HG03439 (cell line): ENCODE measurements around the gene PID1.

Experiments used
- ATAC-seq: cut with Tn5 transposase; IDR thresholded peaks from one replicate; pipeline ENCODE4 v1.9.1; 2021; ENCODE audit warnings: mild to moderate bottlenecking, moderate library complexity; ENCODE audit not compliant: unreplicated experiment

Gene PID1

DNA sequence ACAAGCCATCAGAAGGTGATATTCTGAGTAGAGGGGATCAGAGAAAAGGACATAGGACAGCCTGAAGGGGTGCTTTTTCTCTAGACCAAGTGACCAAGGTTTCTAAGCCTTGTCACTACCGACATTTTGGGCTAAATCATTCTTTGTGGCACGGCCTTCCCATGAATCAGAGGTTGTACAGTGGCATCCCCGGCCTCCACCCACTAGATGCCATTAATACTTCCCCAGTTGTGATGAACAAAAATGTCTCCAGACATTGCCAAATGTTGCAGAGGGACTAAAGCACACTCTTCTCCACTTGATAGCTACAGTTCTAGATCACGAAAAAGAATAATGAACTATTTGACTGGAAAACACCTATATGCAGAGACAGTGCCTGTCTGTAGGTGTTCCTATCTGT is 143.6 kb downstream of the PID1 start:
- no peak for ATAC-seq

DNA sequence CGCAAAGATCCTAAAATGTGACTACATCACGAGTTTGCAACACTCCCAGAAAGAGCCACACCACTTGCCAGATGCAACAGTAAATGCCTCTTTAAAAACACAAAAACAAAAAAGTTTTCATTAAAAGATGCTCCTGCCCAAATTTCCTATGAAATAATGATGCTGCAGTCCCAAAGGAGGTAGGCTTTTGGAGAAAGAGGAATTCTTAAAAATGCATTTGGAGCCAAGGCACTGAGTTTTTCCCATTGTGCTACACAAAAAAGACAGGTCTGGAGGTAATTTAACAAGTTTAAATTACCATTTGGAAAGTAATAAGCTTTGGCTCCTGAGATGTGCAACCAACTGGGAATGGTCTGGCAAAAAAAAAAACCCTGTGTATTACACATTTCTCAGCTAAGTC is 145.0 kb downstream of the PID1 start:
- ATAC-seq = no peak

DNA sequence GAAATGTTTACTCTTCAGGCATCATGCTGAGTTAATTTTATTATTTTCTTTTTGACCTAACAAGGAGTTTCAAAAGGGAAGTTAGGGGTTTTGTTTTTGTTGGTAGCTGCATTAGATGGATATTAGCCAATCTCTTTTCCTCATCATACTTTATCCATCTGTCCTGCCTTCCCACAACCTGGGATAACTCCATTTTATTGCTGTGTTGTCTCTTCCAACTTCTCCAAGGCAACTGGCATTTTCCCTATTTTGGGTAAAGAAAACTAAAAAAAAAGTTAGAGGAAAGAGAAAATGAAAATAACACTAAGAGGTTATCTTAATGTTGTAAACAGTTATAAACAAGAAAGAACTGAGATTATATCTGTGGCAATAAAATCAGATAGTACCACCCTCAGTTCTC is 147.0 kb downstream of the PID1 start:
- no peak for ATAC-seq

DNA sequence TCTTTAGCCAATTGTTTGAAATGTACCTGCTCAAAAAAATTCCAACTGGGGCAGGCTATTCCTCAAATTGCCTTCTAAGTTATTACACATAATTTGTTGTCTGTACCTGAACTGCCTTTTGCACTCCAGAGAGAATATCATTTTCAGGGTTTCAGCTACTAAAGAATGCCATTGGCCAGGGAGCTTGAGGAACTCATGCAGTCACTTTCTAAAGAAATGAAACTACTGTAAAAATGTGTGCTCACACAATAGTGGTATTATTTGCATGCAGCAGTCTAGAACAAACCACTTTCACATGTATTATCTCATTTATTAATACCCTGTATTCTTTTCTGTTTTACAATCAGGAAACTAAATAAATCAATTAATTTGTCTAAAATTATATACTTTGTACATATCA is 152.2 kb downstream of the PID1 start:
- ATAC-seq = no peak

DNA sequence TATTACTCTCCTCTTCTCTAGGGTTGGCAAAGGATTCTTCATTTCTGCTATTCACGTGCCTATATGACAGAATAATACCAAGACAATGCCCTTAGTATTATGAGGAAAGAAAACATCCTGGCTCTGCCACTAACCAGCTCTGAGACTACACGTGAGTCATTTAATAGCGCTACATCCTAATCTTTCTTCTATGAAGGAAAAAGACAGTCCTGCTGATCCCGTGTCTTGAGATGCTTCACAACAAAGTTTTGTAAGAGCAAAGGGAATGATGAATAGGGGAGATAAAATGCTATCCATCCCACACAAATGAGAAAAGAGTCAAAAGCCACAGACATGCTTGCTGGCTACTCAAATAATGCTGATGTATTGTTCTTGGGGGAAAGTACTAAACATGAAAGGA is 152.8 kb downstream of the PID1 start:
- no peak for ATAC-seq

DNA sequence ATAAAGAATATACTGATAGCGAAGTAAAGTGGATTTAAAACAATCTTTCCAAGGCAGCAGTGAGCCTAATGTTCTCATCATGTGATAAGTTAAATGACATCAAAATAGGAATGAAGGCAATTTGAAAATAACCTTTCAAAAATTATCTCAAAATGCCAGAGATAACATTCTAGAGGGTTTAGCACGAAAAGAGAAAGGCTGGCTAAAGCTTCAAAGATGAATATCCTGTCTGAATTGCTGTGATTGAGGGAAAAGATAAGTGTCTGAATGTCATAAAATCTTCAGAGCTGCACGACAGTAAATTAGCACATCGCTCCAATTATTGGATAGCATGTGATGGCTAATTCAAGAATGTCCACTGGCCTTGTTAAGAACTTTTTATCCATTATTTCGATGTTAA is 159.3 kb downstream of the PID1 start:
- ATAC-seq = no peak

DNA sequence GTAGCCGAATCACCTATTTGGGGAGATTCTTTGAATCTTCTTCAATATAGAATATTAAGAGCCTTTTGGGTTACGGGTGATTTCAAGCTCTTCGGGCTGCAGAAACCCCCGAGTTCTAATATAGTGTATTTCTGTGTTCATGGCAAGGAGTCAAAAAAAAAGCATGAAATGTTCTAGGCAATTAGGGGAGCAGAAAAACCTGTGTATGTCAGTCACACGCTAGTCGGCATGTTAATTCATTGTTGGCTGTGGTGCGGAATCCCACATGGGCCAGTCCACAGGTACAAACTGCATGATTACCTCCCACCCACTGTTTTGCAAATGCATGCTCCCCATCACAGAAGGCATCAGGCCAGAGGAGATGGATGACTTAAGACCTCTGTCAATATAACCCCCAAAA is 161.9 kb downstream of the PID1 start:
- ATAC-seq = no peak

DNA sequence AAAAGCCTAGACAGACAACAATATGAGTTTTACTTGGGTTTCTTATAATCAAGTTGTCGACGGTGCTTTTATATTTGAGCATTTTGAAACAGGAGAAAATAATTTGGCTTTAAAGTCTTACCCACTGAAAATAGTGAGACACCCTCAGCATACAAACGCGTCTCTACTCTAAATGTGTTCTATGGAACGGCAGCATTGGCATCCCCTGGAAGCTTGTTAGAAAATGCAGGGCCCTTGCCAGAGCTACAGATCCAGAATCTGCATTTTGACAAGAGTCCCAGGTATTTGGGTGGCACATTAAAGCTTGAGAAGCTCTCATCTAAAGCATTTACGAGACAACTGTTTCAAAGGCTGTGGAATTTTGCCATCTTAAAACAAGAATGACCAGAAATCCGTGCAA is 163.5 kb downstream of the PID1 start:
- no peak for ATAC-seq

DNA sequence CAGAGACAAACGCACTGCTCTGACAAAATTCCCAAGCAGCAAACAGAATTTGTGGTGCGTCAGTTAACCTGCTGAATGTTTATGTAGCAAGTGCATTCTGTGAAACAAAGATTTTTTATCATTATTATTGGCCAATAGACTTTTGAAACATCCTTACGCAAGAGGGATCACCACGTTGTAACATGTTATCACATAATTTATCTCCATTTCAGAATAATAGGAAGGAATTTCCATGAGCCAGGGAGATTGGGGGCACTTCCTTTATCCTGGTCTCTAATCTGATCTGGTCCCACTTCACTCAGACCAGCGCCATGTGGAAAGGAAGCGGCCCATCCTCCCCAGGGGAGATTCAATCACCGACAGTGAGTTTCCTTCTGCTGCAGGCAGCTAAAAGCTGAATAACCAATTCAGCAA is 166.1 kb downstream of the PID1 start:
- no peak for ATAC-seq

DNA sequence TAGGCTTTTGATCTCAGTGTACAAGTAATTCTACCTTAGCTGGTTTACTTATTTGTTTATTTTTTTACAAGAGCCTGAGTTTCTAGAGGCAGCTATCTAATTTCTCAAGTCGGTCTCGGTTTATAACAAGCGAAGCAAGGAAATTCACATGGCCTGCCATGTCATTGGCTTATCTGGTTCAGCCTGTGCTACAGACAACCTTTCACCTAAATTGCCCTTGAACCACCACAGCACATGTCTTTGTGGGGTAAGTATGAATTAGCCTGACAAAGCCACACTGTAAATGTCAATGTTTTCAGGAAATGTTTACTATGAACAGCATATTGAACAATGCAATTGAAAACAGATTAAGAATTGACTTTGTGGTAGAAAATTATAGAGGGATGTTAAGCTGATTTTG is 167.1 kb downstream of the PID1 start:
- no peak for ATAC-seq

DNA sequence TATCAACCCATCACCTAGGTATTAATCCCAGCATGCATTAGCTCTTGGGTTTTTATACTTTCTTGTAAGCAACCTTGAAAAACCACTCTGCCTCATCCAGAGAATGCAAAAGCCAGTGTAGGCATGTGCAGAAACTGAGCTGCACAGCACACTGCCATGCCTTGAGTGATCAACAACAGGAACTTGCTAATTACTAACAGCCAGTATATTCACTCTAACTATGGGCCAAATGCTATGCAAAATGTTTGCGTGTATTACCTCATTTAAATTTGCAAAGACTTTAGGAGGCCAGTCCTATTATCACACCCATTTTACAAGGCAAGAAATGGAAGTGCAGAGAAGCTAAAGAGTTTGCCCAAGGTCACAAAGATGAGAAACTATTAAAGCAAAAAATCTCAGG is 169.8 kb downstream of the PID1 start:
- ATAC-seq = no peak

DNA sequence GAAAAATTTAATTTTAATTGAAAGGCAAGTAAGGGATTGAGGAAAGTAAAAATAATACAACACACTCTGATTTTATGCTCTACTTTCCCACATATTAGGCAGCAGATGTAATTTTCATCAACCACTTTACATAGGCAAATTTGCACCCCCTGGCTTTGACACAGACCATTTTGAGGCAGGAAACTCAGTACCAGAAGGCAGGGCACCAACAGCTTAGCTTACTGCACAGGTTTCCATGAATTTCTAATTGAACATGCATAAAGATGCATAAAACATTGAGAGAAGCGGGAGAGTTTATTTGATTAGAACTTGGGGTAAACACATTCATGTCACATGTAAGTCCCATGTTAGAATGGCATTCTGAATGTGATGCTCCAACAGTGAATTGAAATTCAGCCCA is 171.9 kb downstream of the PID1 start:
- no peak for ATAC-seq

DNA sequence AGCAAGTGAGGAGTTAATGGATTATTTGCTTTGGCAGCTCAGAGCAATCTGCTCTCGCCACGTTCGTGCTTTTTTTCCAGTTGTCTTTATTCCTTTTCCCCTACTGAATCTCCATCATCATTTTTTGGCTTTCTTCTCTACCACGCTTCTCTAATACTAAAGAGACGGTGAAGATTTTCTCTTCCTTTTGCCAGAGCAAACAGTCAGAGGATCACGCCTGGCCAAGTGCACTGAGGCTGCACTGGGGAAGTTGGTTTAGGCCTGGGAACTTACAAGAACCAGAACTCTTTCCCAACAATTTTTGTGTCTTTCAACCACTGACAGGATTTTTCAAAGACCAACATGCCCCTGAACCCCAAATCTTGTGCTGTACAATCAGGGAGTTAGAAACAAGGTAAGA is 172.3 kb downstream of the PID1 start:
- ATAC-seq = no peak

DNA sequence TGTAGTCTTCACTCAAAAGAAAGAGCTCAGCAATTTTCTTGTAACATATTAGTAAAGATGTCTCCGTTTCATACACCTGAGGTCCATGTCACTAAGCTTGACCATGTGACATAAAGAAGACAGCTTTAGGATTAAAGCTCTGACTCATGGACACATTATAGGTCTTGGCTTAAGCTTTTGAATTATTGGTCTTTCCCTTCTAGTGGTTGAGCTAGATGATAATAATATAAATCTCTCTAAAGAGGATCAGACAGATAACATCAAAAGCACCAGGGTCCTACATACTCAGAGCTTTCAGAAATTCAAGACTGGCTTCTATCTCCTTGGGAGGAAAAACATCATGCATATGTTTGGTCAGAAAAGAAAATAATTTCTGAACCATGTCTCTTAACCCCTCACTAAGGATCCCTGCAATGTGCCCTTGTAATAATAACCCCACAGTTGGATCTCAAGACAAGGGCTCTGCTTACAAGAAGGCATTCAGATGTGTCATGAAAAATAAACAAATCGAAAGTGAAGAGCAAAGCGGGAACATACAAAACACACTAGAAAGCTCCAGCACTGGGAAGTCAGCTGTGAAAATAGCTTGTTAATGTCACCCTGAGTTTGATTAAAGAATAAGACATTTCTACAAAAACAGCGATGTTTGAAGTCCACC is 174.5 kb downstream of the PID1 start:
- ATAC-seq = no peak

DNA sequence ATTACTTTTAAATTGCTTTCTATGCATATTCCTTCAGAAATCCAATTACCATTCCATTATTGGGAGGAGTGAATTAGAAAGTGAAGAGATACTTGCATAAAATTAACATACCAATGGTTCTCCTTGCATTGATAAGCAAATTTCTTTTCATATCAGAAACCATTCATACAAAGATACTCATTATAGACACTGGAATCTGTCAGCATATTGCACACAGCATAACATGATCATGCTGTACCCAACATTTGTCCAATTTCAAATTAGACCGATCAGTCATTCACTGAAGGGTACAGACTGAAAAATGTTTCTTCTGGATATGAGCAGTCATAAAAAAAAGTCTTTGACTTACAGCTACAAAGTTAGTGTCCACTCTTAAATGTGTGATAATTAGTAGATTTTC is 175.6 kb downstream of the PID1 start:
- no peak for ATAC-seq

DNA sequence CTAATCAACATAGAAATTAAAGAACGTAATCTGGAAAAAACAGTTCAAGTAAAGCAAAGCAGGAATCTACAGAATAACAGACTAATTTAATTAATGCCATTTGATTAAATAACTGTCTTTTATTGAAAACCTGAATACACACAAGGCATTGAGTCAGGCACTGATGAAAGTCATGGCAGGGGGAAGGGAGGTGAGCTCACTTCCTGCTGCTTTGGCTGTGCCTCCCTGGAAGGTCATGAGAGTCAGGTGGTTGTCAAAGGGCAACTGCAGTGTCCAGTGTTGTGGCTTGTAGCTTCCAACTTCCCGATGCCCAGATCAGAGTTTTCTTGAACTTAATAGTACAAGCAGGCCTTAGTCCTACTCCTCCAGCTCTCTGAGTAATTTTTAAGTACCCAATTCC is 180.9 kb downstream of the PID1 start:
- ATAC-seq = no peak

DNA sequence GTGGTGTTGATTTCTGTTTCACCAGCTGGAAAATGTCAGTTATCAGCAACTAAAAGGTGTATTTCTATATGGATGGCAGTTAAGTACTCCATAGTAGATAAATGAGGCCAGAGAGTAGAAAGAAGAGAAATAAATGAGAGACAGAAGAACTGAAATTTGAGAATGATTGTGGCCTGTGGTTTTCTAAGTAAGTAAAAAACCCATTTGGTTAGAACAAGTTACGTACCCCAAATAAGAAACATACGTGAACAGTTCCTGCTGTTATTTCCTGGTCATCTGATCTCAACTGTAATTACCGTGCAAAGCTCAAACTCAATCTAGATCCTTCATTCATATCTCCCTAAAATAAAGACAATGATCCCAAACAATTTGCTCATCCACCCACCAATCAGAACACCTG is 181.3 kb downstream of the PID1 start:
- ATAC-seq = no peak

DNA sequence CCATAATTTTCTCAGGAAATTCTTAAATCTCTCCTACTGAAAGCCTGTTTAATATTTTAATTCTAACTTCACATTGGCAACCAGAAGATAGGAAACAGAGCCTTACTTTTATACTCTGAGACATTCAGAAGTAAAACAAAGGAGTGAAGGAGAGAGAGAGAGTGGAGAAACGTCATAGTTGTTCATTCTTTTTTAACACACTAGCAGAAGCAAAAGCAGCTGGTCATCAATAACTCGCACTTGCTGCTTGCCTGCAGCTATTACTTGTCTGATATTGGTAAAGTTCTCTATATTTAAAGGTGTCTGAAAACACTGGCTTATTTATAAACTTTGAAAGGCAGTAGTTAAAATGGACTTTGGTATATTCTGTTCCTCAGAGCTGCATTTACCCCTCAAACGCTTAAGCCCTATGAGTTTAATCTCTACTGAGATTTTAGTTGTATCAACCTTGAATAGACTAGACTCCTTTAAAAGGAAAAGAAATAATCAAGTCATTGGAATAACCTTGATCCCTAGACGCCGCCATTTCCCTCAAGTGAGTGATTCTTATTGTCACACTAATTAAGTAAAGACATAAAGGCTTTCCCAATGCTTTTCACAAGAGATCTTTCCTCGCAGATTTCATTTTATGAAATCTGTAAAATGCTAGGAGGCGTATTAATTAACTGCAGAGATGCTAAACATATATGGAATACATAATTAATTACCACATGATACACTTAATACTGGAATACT is 182.0 kb downstream of the PID1 start:
- ATAC-seq = no peak

DNA sequence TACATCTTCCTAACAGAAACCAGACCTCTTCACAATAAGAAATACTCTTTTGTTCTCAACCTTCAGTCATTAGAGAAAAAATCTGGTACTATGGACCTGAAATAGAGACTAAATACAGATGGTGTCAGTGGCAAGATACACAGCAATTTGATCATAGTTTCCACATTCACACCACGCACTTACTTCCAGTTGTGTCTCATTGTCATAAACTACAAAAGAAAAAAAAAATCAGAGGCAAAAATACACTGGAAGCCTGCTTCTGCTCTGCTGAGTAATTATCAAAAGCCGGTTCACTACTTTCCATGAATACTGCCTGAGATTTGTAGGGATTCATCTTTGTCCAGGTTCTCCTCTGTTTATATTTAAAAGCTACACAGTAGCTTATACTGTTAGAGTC is 182.6 kb downstream of the PID1 start:
- ATAC-seq = no peak

DNA sequence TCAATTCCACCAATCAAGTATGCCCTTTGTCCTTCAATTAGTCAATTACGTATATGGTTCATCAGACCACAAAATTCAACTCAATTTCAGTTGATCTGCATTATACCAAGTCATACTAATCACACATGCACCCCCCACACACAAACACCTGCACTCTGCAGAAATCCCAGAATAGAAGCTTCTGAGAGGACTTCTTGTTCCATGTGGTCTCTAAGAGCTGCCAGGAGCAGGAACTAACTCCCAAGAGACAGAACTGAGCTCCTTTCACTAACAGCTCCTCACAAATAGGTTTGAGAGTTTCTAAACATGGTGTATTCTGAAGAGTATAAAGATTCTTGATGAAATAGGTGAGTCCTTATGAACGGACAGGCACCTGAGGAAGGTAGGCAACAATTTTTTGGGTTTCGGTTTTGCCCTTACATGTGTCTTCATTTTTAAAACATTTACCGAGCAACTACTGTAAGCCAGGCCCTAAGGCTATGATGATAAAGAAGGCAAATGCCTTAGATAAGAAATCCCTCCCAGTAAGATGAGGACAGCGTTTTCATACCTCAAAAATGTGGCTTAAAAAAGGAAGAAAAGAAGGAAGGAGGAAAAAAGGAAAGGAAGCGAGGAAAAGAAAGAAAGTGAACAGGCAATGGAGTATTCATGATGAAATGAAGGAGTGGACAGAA is 183.1 kb downstream of the PID1 start:
- no peak for ATAC-seq

DNA sequence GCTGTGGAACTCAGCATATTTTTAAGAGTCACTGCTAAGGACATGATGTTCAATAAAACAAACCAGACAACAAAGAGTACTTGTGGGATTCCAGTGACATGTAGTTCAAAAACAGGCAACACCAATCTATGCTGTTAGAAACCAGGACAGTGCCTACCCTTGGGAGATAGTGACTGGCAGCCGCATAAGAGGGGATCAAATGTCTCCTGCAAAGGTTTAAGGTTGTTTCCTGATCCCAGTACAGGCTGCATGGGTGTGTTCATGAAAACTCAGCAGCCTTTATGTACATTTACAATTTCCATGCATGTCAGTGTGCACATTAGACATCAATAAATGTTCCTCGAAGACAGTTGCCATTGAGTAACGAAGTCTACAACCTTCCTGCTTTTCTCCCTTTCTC is 183.8 kb downstream of the PID1 start:
- ATAC-seq = no peak

DNA sequence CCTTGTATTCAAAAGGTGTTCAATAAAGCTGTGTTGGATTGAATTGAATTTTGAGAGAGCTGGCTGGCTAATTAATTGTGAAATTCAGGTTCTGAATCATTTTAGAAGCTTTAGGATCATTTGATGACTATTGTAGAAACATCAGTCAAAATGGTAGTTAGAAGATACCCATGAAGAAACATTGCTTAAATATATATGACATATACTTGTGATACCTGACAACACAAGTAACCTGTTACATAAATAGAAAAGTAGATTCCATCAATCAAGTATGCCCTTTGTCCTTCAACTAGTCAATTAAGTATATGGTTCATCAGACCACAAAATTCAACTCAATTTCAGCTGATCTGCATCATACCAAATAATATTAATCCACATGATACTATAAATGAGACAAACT is 185.6 kb downstream of the PID1 start:
- no peak for ATAC-seq
